Measurements from ENCODE around the gene TRIM7. TPM values are rescaled to one million over a fixed set of nuclear protein-coding genes. Genes with fewer than 3 reads are reported as not detected.
A peak's percentile ranks its signal among the peaks of the same experiment; 100 is the strongest.

TRIM7 gene
- total and polyA plus RNA-seq, 9 of the 15 experiments (the other 6 are each of a cell fraction or from before 2014, with no cell fraction given), result 2.6 to 14.9 (median 8.9) TPM

DNA sequence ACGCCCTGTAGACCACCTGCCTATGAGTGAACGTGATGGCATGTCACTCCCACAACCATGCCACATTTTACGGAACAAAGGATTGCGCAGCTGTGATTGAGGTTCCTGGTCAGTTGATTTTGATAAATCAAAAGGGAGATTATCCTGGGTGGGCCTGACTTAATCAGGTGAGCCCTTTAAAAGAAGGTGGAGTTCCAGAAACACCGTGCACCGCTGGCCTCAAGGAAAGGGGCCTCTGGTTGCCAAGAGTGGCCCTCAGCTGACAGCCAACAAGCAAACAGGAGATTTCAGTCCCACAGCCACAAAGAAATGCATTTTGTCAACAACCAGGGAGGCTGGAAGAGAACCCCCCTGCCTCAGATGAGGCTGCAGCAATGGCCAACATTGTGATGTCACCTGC, 19.0 kb downstream of the TRIM7 start:
- H3K79me2 ChIP-seq (ENCODE audit: control insufficient read depth, insufficient read depth, low read length), result no peaks in the 10 kb centered on the region
- in situ Hi-C loops (cut with MboI), result no loop called here
- H3K9me1 ChIP-seq (ENCODE audit: control insufficient read depth, insufficient read depth, low read length), result no peaks in the 10 kb centered on the region
- H3K9ac ChIP-seq (ENCODE audit: insufficient read depth in 1 of 2, low read depth in 2 of 2, low read length in 2 of 2), result no peak overlapping the region
- ChIA-PET POLR2A (interaction anchor here (0.6 to 2.2 kb wide), 4 partner anchors 9 to 143 kb away, joined by 3 to 9 read pairs (median 3); no protein-coding TSS in a partner anchor), CTCF (ENCODE audit: low intra/inter-chr PET ratio) (no interaction called here)
- TF ChIP-seq RBM25 (IDR thresholded peaks at IDR 0.05; ENCODE audit: low read depth, low read length, severe bottlenecking), result peak; percentile 29
- TF ChIP-seq MCM3 (IDR thresholded peaks at IDR 0.05), result no peak
- peak; percentile 59; the same call in 1 of the 2 replicates for TF ChIP-seq FOXM1 (IDR thresholded peaks at IDR 0.05; ENCODE audit: low read depth)
- no peak for TF ChIP-seq FOXM1 (CRISPR knock-in tag; IDR thresholded peaks at IDR 0.05; ENCODE audit: low read depth)
- TF ChIP-seq TCF7 (IDR thresholded peaks at IDR 0.05; ENCODE audit: borderline replicate concordance), result no peak
- TF ChIP-seq ZNF134 (CRISPR knock-in tag; conservative IDR thresholded peaks at IDR 0.05), result peak; percentile 96
- 0 out of 2 replicates have a peak, but pooled peaks have one; percentile 28 for TF ChIP-seq ATF7 (IDR thresholded peaks at IDR 0.05)
- ATAC-seq, result no peak
- no peak for FAIRE-seq
- 0 out of 2 replicates have a peak, but pooled peaks cover 3% of the 10 kb centered on the region for H4K20me1 ChIP-seq (replicated peaks; ENCODE audit: control insufficient read depth, insufficient read depth, low read length)
- H3K27ac ChIP-seq (ENCODE audit: extremely low read depth, low read depth, low read length), result no peak overlapping the region
- 67% methylated on average over 6 of the region's 6 CpGs for WGBS (ENCODE audit: insufficient coverage, low coverage, missing lambda C conversion rate)
- H3K36me3 ChIP-seq (ENCODE audit: control insufficient read depth, insufficient read depth, low read length), result no peaks in the 10 kb centered on the region
- H3K4me3 ChIP-seq, result no peak overlapping the region
- H3K4me2 ChIP-seq (ENCODE audit: insufficient read depth, low read length), result peak overlapping the region; percentile 99; the same call in 1 of the 2 replicates
- peak overlapping the region; percentile 96; the same call in 1 of the 2 replicates for H2AFZ ChIP-seq (ENCODE audit: low read depth, low read length)
- no peaks in the 10 kb centered on the region for H3K27me3 ChIP-seq (ENCODE audit: control insufficient read depth in 2 of 2, insufficient read depth in 2 of 2, low read length in 2 of 2)
- peaks cover 15 to 53% of the 10 kb centered on the region in 2 experiments for H3K4me1 ChIP-seq (replicated peaks in 1 of 2; ENCODE audit: control insufficient read depth in 2 of 2, insufficient read depth in 2 of 2, low read length in 2 of 2)
- H3K9me3 ChIP-seq (replicated peaks; ENCODE audit: control insufficient read depth, insufficient read depth, low read depth, low read length), result no peaks in the 10 kb centered on the region
- intact Hi-C loops (cut with micrococcal nuclease), result loop anchor here (5.0 kb wide), 1 partner anchor 76 kb away; the partner anchor contains the start of gene TRIM52
- no TSS peak for BruUV-seq (replicated peaks)
- no peak for DNase-seq (ENCODE audit: extremely low read depth in 1 of 4, low spot score in 3 of 4)
